Measurements from ENCODE around the gene SH2D1A.
"Not testable (repeated sequence)": the region's sequence is repeated elsewhere in the genome, so short reads cannot be mapped to it uniquely, and the experiment has no call there.

Gene SH2D1A

DNA sequence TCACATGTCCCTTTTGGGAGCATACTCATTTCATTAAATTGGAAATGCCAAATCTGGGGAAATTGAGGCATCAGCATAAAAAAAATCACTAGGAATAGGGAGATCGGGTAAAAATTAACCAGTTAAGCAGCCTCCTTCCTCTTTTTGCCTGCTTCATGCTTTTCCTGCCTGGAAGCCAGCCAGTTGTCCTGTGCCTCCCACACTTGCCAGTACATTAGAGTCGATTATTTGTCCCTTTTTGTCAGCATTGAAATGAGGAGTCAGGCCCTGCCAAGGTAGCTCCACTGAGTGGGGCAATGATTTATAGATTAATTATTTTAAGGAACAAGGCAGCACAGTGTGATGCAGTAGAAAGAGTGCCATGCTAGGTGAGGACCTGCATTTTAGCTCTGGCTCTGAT, 55.3 kb downstream of the SH2D1A start:
- Histone ChIP-seq H3K36me3 (replicated peaks) (no peaks in the 10 kb centered on the region), H3K4me3 (ENCODE audit: low read depth, low read length) (no peak overlapping the region), H3K27me3 (replicated peaks) (no peaks in the 10 kb centered on the region), H3K27ac (no peak overlapping the region)
- in situ Hi-C loops (cut with HindIII; ENCODE audit: low pct_ligation_motif_present, low sequenced_read_pairs): no loop called here
- TF ChIP-seq, protein P1, sequence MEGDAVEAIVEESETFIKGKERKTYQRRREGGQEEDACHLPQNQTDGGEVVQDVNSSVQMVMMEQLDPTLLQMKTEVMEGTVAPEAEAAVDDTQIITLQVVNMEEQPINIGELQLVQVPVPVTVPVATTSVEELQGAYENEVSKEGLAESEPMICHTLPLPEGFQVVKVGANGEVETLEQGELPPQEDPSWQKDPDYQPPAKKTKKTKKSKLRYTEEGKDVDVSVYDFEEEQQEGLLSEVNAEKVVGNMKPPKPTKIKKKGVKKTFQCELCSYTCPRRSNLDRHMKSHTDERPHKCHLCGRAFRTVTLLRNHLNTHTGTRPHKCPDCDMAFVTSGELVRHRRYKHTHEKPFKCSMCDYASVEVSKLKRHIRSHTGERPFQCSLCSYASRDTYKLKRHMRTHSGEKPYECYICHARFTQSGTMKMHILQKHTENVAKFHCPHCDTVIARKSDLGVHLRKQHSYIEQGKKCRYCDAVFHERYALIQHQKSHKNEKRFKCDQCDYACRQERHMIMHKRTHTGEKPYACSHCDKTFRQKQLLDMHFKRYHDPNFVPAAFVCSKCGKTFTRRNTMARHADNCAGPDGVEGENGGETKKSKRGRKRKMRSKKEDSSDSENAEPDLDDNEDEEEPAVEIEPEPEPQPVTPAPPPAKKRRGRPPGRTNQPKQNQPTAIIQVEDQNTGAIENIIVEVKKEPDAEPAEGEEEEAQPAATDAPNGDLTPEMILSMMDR (IDR thresholded peaks at IDR 0.05; ENCODE audit: low read depth, low read length, missing control alignments): no peak
- no peak for DNase-seq

DNA sequence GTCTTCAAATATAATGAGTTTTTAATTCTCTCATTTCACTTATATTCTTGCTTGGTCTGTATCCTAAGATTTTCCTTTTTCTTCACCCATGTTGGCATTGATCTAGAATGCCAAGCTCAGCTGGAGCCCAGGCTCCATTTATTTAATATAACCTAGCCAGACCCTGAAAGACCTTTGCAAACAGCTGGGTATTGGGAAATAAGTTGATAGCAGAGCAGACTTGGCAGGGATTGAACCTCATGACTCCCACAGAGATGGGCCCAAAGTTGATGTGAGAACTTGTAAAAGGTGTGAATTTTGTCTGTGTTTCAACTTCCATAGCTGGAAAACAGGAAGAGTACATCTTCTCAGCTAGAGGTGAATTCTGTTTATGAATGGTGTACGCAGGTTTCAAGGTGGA, 59.5 kb downstream of the SH2D1A start:
- TF ChIP-seq, protein P1 (IDR thresholded peaks at IDR 0.05; ENCODE audit: low read depth, low read length, missing control alignments): no peak
- in situ Hi-C loops (cut with HindIII; ENCODE audit: low pct_ligation_motif_present, low sequenced_read_pairs): no loop called here

DNA sequence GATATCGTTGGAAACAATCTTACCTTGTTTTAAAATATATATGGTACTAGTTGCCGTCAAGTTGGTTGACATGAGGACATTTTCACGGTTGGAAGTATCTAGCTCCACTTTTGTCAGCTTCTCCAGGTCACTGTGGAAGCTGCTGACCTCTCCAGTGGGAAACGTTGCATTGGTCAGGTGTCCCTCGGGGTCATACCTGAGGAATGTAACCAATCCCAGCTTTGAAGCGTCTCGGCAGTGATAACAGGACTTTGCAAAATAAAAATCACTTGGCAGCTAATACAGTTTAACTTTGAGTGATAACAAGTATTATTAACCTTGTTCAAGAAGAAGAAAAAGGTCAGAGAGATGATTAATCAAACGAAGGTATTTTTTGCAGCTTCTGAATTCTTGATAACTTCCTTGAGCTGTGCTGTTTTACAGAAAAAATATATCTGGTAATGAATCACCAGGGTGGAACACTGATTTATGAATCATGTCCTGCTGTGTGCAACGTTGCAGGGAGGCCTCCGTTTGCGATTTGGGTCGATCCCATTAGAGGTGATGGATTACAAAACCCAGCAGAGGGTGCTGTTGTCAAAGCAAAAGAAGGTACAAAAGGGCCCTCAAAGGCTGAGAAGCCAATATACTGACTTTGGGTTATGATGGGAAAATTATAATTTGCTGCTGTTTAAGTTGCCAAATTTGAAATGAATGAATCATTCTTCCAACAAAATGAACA, 60.1 kb downstream of the SH2D1A start:
- in situ Hi-C loops (cut with HindIII; ENCODE audit: low pct_ligation_motif_present, low sequenced_read_pairs): no loop called here
- H3K4me3 ChIP-seq (ENCODE audit: low read depth, low read length): no peak overlapping the region
- no peak overlapping the region for H3K27ac ChIP-seq
- peak; percentile 70 for DNase-seq
- no peaks in the 10 kb centered on the region for H3K27me3 ChIP-seq (replicated peaks)
- H3K36me3 ChIP-seq (replicated peaks): no peaks in the 10 kb centered on the region
- TF ChIP-seq, protein P1 (IDR thresholded peaks at IDR 0.05; ENCODE audit: low read depth, low read length, missing control alignments): peak; percentile 60

More for the DNA sequence above, 59.5 kb downstream of the SH2D1A start:
- Histone ChIP-seq H3K27ac (no peak overlapping the region), H3K27me3 (replicated peaks) (no peaks in the 10 kb centered on the region), H3K4me3 (ENCODE audit: low read depth, low read length) (no peak overlapping the region), H3K36me3 (replicated peaks) (no peaks in the 10 kb centered on the region)
- DNase-seq: no peak

DNA sequence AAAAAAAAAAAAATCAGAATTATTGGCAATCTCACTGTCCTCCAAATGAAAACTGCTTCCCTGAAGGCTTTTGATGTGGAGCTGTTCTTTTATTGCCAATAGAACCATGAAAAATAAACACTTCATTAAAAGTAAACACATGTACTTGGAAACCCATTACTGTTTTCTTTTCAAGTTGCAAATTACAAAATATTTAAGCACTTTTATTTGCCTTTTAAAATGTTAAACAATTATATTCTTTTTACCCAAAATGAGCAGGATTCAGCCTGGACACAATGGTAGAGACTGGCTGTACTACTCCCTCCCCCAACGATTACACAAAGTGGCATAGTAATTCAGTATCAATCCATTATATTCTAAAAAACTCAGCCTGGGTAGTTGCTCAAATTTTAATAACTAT, 60.9 kb downstream of the SH2D1A start:
- no peak overlapping the region for H3K27ac ChIP-seq
- DNase-seq: no peak
- no peak overlapping the region for H3K4me3 ChIP-seq (ENCODE audit: low read depth, low read length)
- H3K36me3 ChIP-seq (replicated peaks): no peaks in the 10 kb centered on the region
- H3K27me3 ChIP-seq (replicated peaks): no peaks in the 10 kb centered on the region
- TF ChIP-seq, protein P1 (IDR thresholded peaks at IDR 0.05; ENCODE audit: low read depth, low read length, missing control alignments): no peak
- in situ Hi-C loops (cut with HindIII; ENCODE audit: low pct_ligation_motif_present, low sequenced_read_pairs): no loop called here

GRCh38 chrX:124408380-124408779, 62.0 kb downstream of the SH2D1A start:
- DNase-seq; in situ Hi-C loops (cut with HindIII; ENCODE audit: low pct_ligation_motif_present, low sequenced_read_pairs); H3K4me3 ChIP-seq (ENCODE audit: low read depth, low read length); H3K27me3 ChIP-seq (replicated peaks); H3K36me3 ChIP-seq (replicated peaks); H3K27ac ChIP-seq: not testable (repeated sequence)

DNA sequence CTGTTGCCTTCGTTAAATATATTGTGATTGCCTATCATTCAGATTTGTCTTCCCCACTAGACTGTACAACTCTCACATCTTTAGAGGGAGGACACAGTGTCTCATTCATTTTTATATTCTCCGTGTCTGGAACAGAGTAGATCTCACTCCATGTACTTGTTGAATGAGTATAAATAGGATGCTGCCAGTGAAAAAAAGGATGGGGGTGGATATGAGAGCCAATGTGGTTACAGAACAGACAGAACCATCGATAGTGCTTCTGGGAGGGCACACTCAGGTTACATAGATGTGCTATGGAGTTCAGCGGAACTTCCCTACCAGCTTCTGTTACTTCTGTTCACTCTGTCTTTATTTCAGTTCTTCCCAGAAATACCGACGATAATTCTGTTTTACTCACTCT, 66.9 kb downstream of the SH2D1A start:
- H3K4me3 ChIP-seq (ENCODE audit: low read depth, low read length): no peak overlapping the region
- in situ Hi-C loops (cut with HindIII; ENCODE audit: low pct_ligation_motif_present, low sequenced_read_pairs): no loop called here

More for the DNA sequence above, 66.9 kb downstream of the SH2D1A start:
- Histone ChIP-seq H3K27ac (no peak overlapping the region), H3K36me3 (replicated peaks) (no peaks in the 10 kb centered on the region), H3K27me3 (replicated peaks) (no peaks in the 10 kb centered on the region)
- DNase-seq: no peak
- TF ChIP-seq, protein P1 (IDR thresholded peaks at IDR 0.05; ENCODE audit: low read depth, low read length, missing control alignments): no peak

Measured in brain microvascular endothelial cell (primary cell).